22Rv1 (cell line): ENCODE results near the gene CRELD2.

Experiments used
- CTCF ChIP-seq: fragments of 450-650 bp; IDR thresholded peaks from 2 replicates; pipeline ENCODE4 v1.5.1; 2017; ENCODE audit warnings: mild to moderate bottlenecking
- ZFX ChIP-seq: fragments of 450-650 bp; IDR thresholded peaks from 2 replicates; pipeline ENCODE4 v1.6.1; 2017; ENCODE audit warnings: antibody characterized with exemption, borderline replicate concordance

GRCh38 chr22:49947296-49947622 is 28.8 kb downstream of the CRELD2 start:
- TF ChIP-seq CTCF, result no peak
- TF ChIP-seq ZFX, result no peak
